SK-N-SH (cell line): ENCODE results near the gene ZBTB38. TPM values are rescaled to one million over a fixed set of nuclear protein-coding genes. Genes with fewer than 3 reads are reported as not detected.

ENCODE experiments used
- CTCF ChIA-PET: fragments of 300-600, 350-600 bp; formaldehyde crosslinking; extraction: SDS; loops from one replicate; lab custom pipeline; 2021; lab: Yijun Ruan, JAX
- POLR2A ChIA-PET: fragments of 350-600 bp; sonication (Branson Sonifier 250); formaldehyde crosslinking; extraction: SDS; loops from one replicate; lab custom pipeline; 2020; ENCODE audit warnings: antibody characterized with exemption, inconsistent platforms; lab: Yijun Ruan, JAX
- DNase-seq: peaks from one replicate; pipeline ENCODE4 v3.0.0; 2012
- H2AFZ ChIP-seq: fragments of 200-600 bp; sonication (generic); 2 replicates; pipeline ENCODE4 v1.8.1; 2016; ENCODE audit warnings: antibody characterized with exemption, mild to moderate bottlenecking, low read depth
- H3F3A ChIP-seq: fragments of 200-600 bp; sonication (generic); replicated peaks from 2 replicates; pipeline ENCODE3; 2016; ENCODE audit warnings: antibody characterized with exemption, mild to moderate bottlenecking; ENCODE audit not compliant: insufficient read depth
- H3K27ac ChIP-seq, 2 experiments: fragments of 200-500 bp in 1 of 2; fragments of 200-600 bp in 1 of 2; sonication (Bioruptor generic) in 1 of 2; sonication (generic), shearing (Covaris generic) in 1 of 2; 2 replicates each; pipeline versions ENCODE4 v1.5.1 to v1.6.1; 2014 to 2016; ENCODE audit warnings: low read depth in 2 of 2, inconsistent platforms in 1 of 2, low read length in 1 of 2, mild to moderate bottlenecking in 1 of 2, mixed read lengths in 1 of 2
- H3K27me3 ChIP-seq: fragments of 200-600 bp; sonication (generic), shearing (Covaris generic); 2 replicates; pipeline ENCODE4 v1.6.1; 2016; ENCODE audit warnings: mixed run types; ENCODE audit not compliant: insufficient read depth
- H3K36me3 ChIP-seq, 2 experiments: fragments of 200-500 bp in 1 of 2; fragments of 200-600 bp in 1 of 2; sonication (Bioruptor generic) in 1 of 2; sonication (generic) in 1 of 2; replicated peaks in 1 of 2; 2 replicates each; pipeline versions ENCODE3 to v1.5.1; 2014 to 2016; ENCODE audit warnings: low read length in 1 of 2, mild to moderate bottlenecking in 1 of 2; ENCODE audit not compliant: insufficient read depth in 2 of 2, control insufficient read depth in 1 of 2
- H3K4me1 ChIP-seq, 2 experiments: fragments of 200-500 bp in 1 of 2; fragments of 200-600 bp in 1 of 2; sonication (Bioruptor generic) in 1 of 2; sonication (generic), shearing (Covaris generic) in 1 of 2; 2 replicates each; pipeline versions ENCODE4 v1.5.1 to v1.6.1; 2014 to 2016; ENCODE audit warnings: low read depth in 1 of 2, low read length in 1 of 2, mixed run types in 1 of 2; ENCODE audit not compliant: insufficient read depth in 2 of 2, control insufficient read depth in 1 of 2
- H3K4me2 ChIP-seq: fragments of 200-600 bp; sonication (generic), shearing (Covaris generic); 2 replicates; pipeline ENCODE4 v1.6.1; 2017; ENCODE audit warnings: mixed run types
- H3K4me3 ChIP-seq, 2 experiments: fragments of 200-500 bp in 1 of 2; fragments of 200-600 bp in 1 of 2; sonication (Bioruptor generic) in 1 of 2; sonication (generic), shearing (Covaris generic) in 1 of 2; 2 replicates each; pipeline versions ENCODE4 v1.5.1 to v1.8.1; 2014 to 2016; ENCODE audit warnings: low read depth in 2 of 2, inconsistent platforms in 1 of 2, low read length in 1 of 2, mild to moderate bottlenecking in 1 of 2, mixed read lengths in 1 of 2, moderate library complexity in 1 of 2
- H3K79me2 ChIP-seq: fragments of 200-600 bp; sonication (generic); 2 replicates; pipeline ENCODE4 v1.8.1; 2017; ENCODE audit warnings: mild to moderate bottlenecking; ENCODE audit not compliant: insufficient read depth
- H3K9ac ChIP-seq: fragments of 200-600 bp; sonication (generic); 2 replicates; pipeline ENCODE4 v1.6.1; 2017; ENCODE audit warnings: mixed run types
- H3K9me2 ChIP-seq: fragments of 200-600 bp; sonication (generic); 2 replicates; pipeline ENCODE4 v1.6.1; 2017; ENCODE audit warnings: mixed run types
- H3K9me3 ChIP-seq: fragments of 200-600 bp; sonication (generic); 2 replicates; pipeline ENCODE4 v1.6.1; 2017; ENCODE audit warnings: mixed run types, mild to moderate bottlenecking, moderate library complexity
- H4K20me1 ChIP-seq: fragments of 200-600 bp; sonication (generic); 2 replicates; pipeline ENCODE4 v1.6.1; 2017; ENCODE audit warnings: mild to moderate bottlenecking, mixed run types; ENCODE audit not compliant: insufficient read depth
- CHD2 ChIP-seq: fragments of 150-350 bp; IDR thresholded peaks from 2 replicates; pipeline ENCODE4 v1.6.1; 2018; ENCODE audit warnings: low read length; ENCODE audit not compliant: partially characterized antibody
- CTCF ChIP-seq: fragments of 200-600 bp; sonication (generic); IDR thresholded peaks from 2 replicates; pipeline ENCODE4 v1.6.1; 2017; ENCODE audit warnings: antibody characterized with exemption, mild to moderate bottlenecking, moderate library complexity
- ELF1 ChIP-seq: IDR thresholded peaks from 2 replicates; pipeline ENCODE4 v1.4.0; 2012
- EZH2phosphoT487 ChIP-seq: fragments of 200-600 bp; sonication (generic); IDR thresholded peaks from 2 replicates; pipeline ENCODE4 v1.6.1; 2017; ENCODE audit warnings: low read depth, mixed run types, mild to moderate bottlenecking, antibody characterized with exemption, moderate library complexity, borderline replicate concordance
- FOXJ3 ChIP-seq: sonication (generic); formaldehyde crosslinking; IDR thresholded peaks from 2 replicates; pipeline ENCODE4 v1.5.1; 2020; ENCODE audit warnings: mild to moderate bottlenecking, missing genetic modification reagents
- GATA2 ChIP-seq: sonication (generic); formaldehyde crosslinking; IDR thresholded peaks from 2 replicates; pipeline ENCODE4 v1.5.0; 2020; ENCODE audit warnings: mild to moderate bottlenecking, missing genetic modification reagents
- NFIC ChIP-seq: IDR thresholded peaks from 2 replicates; pipeline ENCODE4 v1.4.0; 2012; ENCODE audit warnings: borderline replicate concordance
- PBX3 ChIP-seq: IDR thresholded peaks from 2 replicates; pipeline ENCODE4; 2012
- RAD21 ChIP-seq: IDR thresholded peaks from 2 replicates; pipeline ENCODE4 v1.6.1; 2012; ENCODE audit warnings: mild to moderate bottlenecking, low read length
- TAF1 ChIP-seq: IDR thresholded peaks from 2 replicates; pipeline ENCODE4 v1.6.1; 2012; ENCODE audit warnings: low read depth, mild to moderate bottlenecking, low read length, moderate library complexity, borderline replicate concordance
- YY1 ChIP-seq: IDR thresholded peaks from 2 replicates; pipeline ENCODE4 v1.4.0; 2012; ENCODE audit warnings: low read depth, mild to moderate bottlenecking
- polyA plus RNA-seq, 3 experiments: library from polyadenylated mRNA; depleted of rRNA; stranded (reverse); fragments of >200 nt; gene quantifications; 2 replicates each; pipeline ENCODE4 v1.2.3, GENCODE V29; 2012
- TF ChIP-seq, protein P1 (sequence below): fragments of 150-350 bp; IDR thresholded peaks from 2 replicates; pipeline ENCODE4 v1.6.1; 2017; ENCODE audit warnings: antibody characterized with exemption, low read length, low read depth, borderline replicate concordance
- TF ChIP-seq, protein P2 (sequence below): fragments of 150-350 bp; IDR thresholded peaks from 2 replicates; pipeline ENCODE4 v1.6.1; 2016; ENCODE audit warnings: mild to moderate bottlenecking, low read depth, low read length
- TF ChIP-seq, protein P3 (sequence below): IDR thresholded peaks from 2 replicates; pipeline ENCODE4 v1.4.0; 2012; ENCODE audit warnings: low read depth, borderline replicate concordance

Gene ZBTB38
- polyA plus RNA-seq, 1 of the 3 experiments (the other 2 are of a cell fraction): 10.1 TPM

GRCh38 chr3:141338881-141339280 lies 29.4 kb upstream of the ZBTB38 start:
- no peaks in the 10 kb centered on the region for H3K36me3 ChIP-seq
- H3K9me3 ChIP-seq: no peaks in the 10 kb centered on the region
- ChIA-PET POLR2A (no interaction called here), CTCF (interaction anchor here (1.3 kb wide), 1 partner anchor 22 kb away, joined by 6 read pairs; no protein-coding TSS in a partner anchor)
- H2AFZ ChIP-seq: no peak overlapping the region
- no peak overlapping the region for H3K9ac ChIP-seq
- H3F3A ChIP-seq: no peaks in the 10 kb centered on the region
- H3K4me3 ChIP-seq: no peak overlapping the region
- H3K27me3 ChIP-seq: no peaks in the 10 kb centered on the region
- H3K9me2 ChIP-seq: no peaks in the 10 kb centered on the region
- H3K79me2 ChIP-seq: no peaks in the 10 kb centered on the region
- H3K27ac ChIP-seq: no peak overlapping the region
- no peaks in the 10 kb centered on the region for H4K20me1 ChIP-seq
- H3K4me2 ChIP-seq: no peak overlapping the region
- no peak for TF ChIP-seq NFIC
- TF ChIP-seq RAD21: no peak
- TF ChIP-seq FOXJ3: no peak
- no peak for TF ChIP-seq ELF1
- no peak for TF ChIP-seq TAF1
- TF ChIP-seq CTCF: no peak
- TF ChIP-seq GATA2 (CRISPR knock-in tag): no peak
- no peak for TF ChIP-seq CHD2
- TF ChIP-seq EZH2phosphoT487: no peak
- TF ChIP-seq, protein P1, sequence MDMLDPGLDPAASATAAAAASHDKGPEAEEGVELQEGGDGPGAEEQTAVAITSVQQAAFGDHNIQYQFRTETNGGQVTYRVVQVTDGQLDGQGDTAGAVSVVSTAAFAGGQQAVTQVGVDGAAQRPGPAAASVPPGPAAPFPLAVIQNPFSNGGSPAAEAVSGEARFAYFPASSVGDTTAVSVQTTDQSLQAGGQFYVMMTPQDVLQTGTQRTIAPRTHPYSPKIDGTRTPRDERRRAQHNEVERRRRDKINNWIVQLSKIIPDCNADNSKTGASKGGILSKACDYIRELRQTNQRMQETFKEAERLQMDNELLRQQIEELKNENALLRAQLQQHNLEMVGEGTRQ: no peak
- TF ChIP-seq PBX3: no peak
- TF ChIP-seq, protein P2, sequence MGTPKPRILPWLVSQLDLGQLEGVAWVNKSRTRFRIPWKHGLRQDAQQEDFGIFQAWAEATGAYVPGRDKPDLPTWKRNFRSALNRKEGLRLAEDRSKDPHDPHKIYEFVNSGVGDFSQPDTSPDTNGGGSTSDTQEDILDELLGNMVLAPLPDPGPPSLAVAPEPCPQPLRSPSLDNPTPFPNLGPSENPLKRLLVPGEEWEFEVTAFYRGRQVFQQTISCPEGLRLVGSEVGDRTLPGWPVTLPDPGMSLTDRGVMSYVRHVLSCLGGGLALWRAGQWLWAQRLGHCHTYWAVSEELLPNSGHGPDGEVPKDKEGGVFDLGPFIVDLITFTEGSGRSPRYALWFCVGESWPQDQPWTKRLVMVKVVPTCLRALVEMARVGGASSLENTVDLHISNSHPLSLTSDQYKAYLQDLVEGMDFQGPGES: no peak
- TF ChIP-seq, protein P3, sequence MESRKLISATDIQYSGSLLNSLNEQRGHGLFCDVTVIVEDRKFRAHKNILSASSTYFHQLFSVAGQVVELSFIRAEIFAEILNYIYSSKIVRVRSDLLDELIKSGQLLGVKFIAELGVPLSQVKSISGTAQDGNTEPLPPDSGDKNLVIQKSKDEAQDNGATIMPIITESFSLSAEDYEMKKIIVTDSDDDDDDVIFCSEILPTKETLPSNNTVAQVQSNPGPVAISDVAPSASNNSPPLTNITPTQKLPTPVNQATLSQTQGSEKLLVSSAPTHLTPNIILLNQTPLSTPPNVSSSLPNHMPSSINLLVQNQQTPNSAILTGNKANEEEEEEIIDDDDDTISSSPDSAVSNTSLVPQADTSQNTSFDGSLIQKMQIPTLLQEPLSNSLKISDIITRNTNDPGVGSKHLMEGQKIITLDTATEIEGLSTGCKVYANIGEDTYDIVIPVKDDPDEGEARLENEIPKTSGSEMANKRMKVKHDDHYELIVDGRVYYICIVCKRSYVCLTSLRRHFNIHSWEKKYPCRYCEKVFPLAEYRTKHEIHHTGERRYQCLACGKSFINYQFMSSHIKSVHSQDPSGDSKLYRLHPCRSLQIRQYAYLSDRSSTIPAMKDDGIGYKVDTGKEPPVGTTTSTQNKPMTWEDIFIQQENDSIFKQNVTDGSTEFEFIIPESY: no peak
- TF ChIP-seq YY1: no peak
- H3K4me1 ChIP-seq: peaks cover 4 to 6% of the 10 kb centered on the region in 2 experiments; a peak in 2 of 4 replicates
- no peak for DNase-seq
